ENCODE data around the gene GPR160.

GRCh38 chr3:170024581-170024980 lies 13.2 kb upstream of the GPR160 start:
- TF ChIP-seq CTCF (conservative IDR thresholded peaks at IDR 0.05; ENCODE audit: low read length) (no peak), EZH2phosphoT487 (IDR thresholded peaks at IDR 0.05; ENCODE audit: borderline replicate concordance) (no peak)

Data from Loucy (cell line).